GM21367 (cell line): ENCODE data around the gene GPR39.
"Not testable (repeated sequence)": the region's sequence is repeated elsewhere in the genome, so short reads cannot be mapped to it uniquely, and the experiment has no call there.

ENCODE experiments used
- ATAC-seq: cut with Tn5 transposase; IDR thresholded peaks from one replicate; pipeline ENCODE4 v1.9.1; 2021; ENCODE audit not compliant: unreplicated experiment

Gene GPR39

DNA sequence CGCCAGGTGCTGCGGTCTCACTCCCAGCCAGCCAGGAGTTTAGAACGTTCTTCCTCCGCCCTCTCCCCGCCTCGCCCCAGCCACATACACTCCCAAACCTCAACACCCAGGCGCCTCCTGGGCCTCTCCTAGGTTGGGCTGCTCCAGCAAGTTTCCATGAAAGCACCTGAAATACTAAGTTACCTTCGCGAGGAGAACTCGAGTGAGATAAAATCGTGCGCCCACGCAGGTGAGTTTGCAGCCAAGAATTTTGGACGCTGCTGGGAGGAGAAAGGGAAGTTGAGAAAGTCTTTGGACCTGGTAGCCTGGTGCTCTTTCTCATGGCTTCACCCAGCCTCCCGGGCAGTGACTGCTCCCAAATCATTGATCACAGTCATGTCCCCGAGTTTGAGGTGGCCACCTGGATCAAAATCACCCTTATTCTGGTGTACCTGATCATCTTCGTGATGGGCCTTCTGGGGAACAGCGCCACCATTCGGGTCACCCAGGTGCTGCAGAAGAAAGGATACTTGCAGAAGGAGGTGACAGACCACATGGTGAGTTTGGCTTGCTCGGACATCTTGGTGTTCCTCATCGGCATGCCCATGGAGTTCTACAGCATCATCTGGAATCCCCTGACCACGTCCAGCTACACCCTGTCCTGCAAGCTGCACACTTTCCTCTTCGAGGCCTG lies at the start of gene GPR39:
Gene GPR39, plus strand, starts transcription at position 83 of the 673 bp plus-strand sequence.
- ATAC-seq = no peak

DNA sequence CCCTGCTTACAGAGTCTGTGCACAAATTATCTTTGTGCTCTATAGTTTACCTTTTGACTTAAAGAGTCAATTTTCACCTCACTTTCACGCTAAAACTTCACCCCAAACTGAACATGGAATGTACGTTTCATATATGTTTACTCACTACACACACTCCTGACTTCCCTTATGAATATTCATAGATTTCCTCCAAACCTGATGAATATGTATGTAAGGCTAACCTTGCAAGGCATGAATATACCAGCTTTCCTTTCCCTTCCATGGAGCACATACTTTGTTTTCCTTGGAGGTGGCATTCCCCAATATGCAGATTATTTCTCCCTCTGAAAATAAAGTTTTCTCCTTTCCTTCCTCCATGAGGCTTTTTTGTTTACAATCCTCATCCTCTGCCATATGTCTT lies 48.4 kb upstream of the GPR39 start:
- ATAC-seq = no peak

DNA sequence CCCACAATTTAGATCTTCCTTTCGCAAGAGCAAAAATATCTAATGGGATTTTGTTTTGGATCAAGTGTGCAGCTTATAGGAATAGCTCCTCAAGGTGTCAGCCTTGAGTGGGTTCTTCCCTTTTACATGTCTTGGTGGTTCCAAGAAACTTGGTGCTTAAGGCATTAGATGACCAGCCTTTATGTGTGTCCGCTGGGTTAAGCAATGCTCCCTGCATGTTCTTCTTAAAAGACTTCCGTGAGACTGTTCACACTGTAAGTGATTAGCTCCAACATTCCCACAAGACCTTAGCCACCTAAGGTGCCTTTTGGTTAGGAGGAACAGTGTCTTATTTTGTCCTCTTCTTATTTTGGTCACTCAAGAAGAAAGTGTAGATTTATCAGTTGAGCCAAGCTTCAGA lies 44.3 kb upstream of the GPR39 start:
- ATAC-seq = no peak

DNA sequence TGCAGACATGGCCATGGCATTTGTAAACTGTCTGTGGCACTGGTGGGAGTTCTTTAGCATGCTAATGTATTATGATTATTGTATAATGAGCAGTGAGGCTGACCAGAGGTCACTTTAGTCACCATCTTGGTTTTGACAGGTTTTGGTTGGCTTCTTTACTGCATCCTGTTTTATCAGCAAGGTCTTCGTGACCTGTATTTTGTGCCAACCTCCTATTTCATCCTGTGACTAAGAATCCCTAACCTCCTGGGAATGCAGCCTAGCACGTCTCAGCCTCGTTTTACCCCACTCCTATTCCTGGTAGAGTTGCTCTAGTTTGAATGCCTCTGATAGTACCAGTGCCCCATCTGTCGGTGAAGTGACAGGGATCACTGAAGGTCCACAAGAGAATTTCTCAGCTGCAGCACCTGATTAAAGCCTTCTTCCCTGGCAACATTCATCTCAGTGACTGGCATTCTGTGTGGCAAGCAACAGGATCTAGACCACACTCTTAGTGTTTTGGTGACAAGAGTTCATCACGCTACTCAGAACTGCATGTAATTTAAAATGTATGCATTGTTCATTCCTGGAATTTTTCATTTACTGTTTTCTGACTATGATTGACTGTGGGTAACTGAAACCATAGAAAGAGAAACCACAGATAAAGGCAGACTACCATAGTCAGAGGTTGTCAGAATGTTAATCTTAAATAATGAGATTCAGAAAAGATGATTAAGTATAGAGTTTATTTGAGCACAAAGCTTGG lies 43.0 kb upstream of the GPR39 start:
- no peak for ATAC-seq

- ATAC-seq = no peak
These were observed 42.5 kb upstream of the GPR39 start for GRCh38 chr2:132374151-132374550.

- no peak for ATAC-seq
These were observed 42.1 kb upstream of the GPR39 start for GRCh38 chr2:132374551-132374950.

GRCh38 chr2:132374961-132375360 lies 41.6 kb upstream of the GPR39 start:
- ATAC-seq = no peak

- no peak for ATAC-seq
These were observed 35.2 kb upstream of the GPR39 start for GRCh38 chr2:132381376-132381775.

DNA sequence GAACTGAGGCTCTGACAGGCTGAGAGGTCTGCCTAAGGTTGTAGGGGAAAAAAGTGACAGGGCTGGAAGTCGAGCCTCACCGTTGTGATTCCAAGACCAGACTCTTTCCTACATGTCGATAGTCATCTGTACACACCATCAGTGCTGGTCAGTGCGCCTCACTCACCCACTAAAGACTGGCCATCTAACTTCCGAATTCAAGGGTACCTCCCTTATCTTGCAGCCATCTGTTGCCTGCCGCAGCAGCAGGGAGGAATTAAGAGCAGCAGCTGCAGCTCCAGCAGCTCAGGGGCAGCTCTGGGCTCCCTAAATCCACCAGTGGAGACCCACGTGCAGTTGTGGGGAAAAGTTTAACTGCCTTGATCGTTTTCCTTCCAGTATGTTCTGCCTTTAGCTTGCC lies 32.6 kb upstream of the GPR39 start:
- ATAC-seq = no peak

GRCh38 chr2:132384491-132385151 lies 32.0 kb upstream of the GPR39 start:
- ATAC-seq = no peak

- no peak for ATAC-seq
These were observed 29.5 kb upstream of the GPR39 start for GRCh38 chr2:132387126-132387525.

- ATAC-seq = no peak
These were observed 26.5 kb upstream of the GPR39 start for GRCh38 chr2:132390076-132390475.

DNA sequence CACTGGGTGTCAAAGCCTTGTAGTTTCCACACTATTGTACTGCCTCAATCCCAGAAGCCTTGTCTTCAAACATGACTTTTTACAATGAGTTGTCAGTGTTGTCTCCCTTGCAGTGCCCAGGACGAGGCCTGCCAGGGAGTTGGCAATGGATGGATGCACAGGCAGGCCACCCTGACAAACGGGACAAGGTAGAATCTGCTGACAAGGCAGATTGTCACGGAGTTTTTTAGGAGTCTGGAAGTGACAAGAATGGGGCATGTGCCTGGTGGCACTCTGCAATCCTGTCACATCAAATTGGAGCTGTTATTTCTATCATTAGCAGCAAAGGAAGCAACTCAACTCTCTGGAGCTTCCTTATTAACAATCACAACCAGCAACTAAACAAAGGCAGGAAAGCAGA lies 25.2 kb upstream of the GPR39 start:
- ATAC-seq = no peak

DNA sequence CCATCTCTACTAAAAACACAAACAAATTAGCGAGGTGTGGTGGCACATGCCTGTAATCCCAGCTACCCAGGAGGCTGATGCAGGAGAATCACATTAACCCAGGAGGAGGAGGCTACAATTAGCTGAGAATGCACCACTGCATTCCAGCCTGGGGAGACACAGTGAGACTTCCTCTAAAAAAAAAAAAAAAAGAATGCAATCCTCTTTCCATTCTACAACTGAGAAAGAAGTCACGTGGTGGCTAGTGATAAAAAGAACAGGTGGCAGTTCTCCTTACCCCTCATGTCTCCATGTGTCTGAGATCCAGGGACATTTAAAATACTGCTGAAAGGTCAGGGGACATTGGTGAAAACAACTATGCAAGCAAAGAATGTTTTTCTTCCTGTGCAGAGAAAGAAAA lies 24.4 kb upstream of the GPR39 start:
- ATAC-seq = no peak

- no peak for ATAC-seq
These were observed 23.7 kb upstream of the GPR39 start for GRCh38 chr2:132392879-132393278.

- ATAC-seq = not testable (repeated sequence)
These were observed 19.6 kb upstream of the GPR39 start for GRCh38 chr2:132397042-132397441.

GRCh38 chr2:132400169-132400900 lies 16.3 kb upstream of the GPR39 start:
- no peak for ATAC-seq

DNA sequence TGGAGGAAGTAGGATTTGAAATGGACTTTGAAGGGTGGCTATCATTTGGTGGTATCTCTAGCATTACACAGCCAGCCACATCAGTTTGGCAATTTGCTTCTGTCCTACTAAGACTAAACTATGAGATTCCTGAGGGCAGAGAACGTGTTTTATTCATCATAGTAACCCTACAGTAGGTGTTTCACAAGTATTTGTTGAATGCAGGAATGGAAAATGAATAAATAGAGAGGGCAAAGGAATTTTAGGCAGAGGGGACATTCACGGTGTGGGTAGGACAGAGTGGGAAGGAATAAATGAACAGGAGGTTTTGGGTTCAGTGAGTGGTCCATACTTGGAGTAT lies 15.7 kb upstream of the GPR39 start:
- no peak for ATAC-seq

- ATAC-seq = no peak
These were observed 15.3 kb upstream of the GPR39 start for GRCh38 chr2:132401326-132401725.

DNA sequence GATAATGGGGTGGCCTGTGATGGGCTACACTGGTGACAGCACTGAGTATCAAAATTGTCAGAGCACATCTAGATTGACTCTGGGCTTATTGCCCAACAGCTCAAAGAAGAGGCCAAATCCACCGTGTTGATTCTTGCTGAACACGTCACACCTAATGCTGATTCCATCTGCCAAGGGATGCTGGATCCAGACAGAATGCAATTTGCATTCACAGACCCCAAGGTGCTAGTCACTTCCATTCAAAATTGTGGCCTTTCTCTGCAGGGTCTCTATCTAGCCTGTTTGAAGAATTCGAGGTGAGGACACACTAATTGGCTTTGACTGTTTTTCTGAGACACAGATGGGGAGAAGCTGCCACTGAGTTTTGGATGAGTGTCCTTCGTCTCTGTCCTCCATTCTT lies 13.5 kb upstream of the GPR39 start:
- no peak for ATAC-seq

- no peak for ATAC-seq
These were observed 12.5 kb upstream of the GPR39 start for GRCh38 chr2:132404056-132404455.

- ATAC-seq = no peak
These were observed 8.8 kb upstream of the GPR39 start for GRCh38 chr2:132407784-132408183.
